Mesenchymal stem cell (in vitro differentiated cells and primary cell): ENCODE data around the gene GABRG3.

Experiments
- DNase-seq: peaks from one replicate; pipeline ENCODE4 v3.0.0-alpha.2; 2013
- H2AFZ ChIP-seq: one replicate; pipeline ENCODE4 v1.6.1; 2013; ENCODE audit warnings: low read depth, mild to moderate bottlenecking, control low read depth, inconsistent platforms, low read length, moderate library complexity
- H2AK5ac ChIP-seq: 2 replicates; pipeline ENCODE4 v1.6.1; 2013; ENCODE audit warnings: low read length, moderate library complexity, mild to moderate bottlenecking, inconsistent platforms; ENCODE audit not compliant: severe bottlenecking
- H2BK120ac ChIP-seq: one replicate; pipeline ENCODE4 v1.6.1; 2013; ENCODE audit warnings: low read depth, mild to moderate bottlenecking, inconsistent platforms, low read length, moderate library complexity
- H2BK12ac ChIP-seq, 2 experiments: one replicate each; pipeline ENCODE4 v1.6.1; 2013; ENCODE audit warnings: inconsistent platforms in 2 of 2, low read length in 2 of 2, mild to moderate bottlenecking in 2 of 2, moderate library complexity in 2 of 2, control low read depth in 1 of 2
- H2BK15ac ChIP-seq: one replicate; pipeline ENCODE4 v1.6.1; 2013; ENCODE audit warnings: mild to moderate bottlenecking, low read depth, inconsistent platforms; ENCODE audit not compliant: poor library complexity, severe bottlenecking
- H2BK5ac ChIP-seq: 2 replicates; pipeline ENCODE4 v1.6.1; 2013; ENCODE audit warnings: low read depth, mild to moderate bottlenecking, low read length, control low read depth, inconsistent platforms; ENCODE audit not compliant: poor library complexity, severe bottlenecking
- H3K14ac ChIP-seq, 2 experiments: one replicate each; pipeline ENCODE4 v1.6.1; 2013; ENCODE audit warnings: inconsistent platforms in 2 of 2, low read length in 2 of 2, control low read depth in 1 of 2, mild to moderate bottlenecking in 1 of 2, moderate library complexity in 1 of 2
- H3K18ac ChIP-seq, 2 experiments: one replicate each; pipeline ENCODE4 v1.6.1; 2013; ENCODE audit warnings: inconsistent platforms in 2 of 2, low read length in 2 of 2, control low read depth in 1 of 2, low read depth in 1 of 2, mild to moderate bottlenecking in 1 of 2
- H3K23ac ChIP-seq, 2 experiments: one replicate each; pipeline ENCODE4 v1.6.1; 2013; ENCODE audit warnings: inconsistent platforms in 2 of 2, low read length in 2 of 2, mild to moderate bottlenecking in 2 of 2, moderate library complexity in 2 of 2, control low read depth in 1 of 2
- H3K27ac ChIP-seq: 2 replicates; pipeline ENCODE4 v1.5.1; 2013; ENCODE audit warnings: mild to moderate bottlenecking, moderate library complexity, low read length, control low read depth, inconsistent platforms; ENCODE audit not compliant: poor library complexity, severe bottlenecking
- H3K27me3 ChIP-seq, 2 experiments: 2 replicates each; pipeline versions ENCODE4 v1.6.1 to v1.7.0; 2013; ENCODE audit warnings: low read length in 2 of 2, mild to moderate bottlenecking in 2 of 2, moderate library complexity in 2 of 2, control low read depth in 1 of 2, inconsistent platforms in 1 of 2; ENCODE audit not compliant: control insufficient read depth in 1 of 2, insufficient read depth in 1 of 2
- H3K36me3 ChIP-seq, 2 experiments: 2 replicates each; pipeline versions ENCODE4 v1.6.1 to v1.7.0; 2013; ENCODE audit warnings: low read length in 2 of 2, control low read depth in 1 of 2, inconsistent platforms in 1 of 2, low read depth in 1 of 2, mild to moderate bottlenecking in 1 of 2; ENCODE audit not compliant: insufficient read depth in 2 of 2, control insufficient read depth in 1 of 2
- H3K4ac ChIP-seq, 2 experiments: one replicate each; pipeline ENCODE4 v1.6.1; 2013; ENCODE audit warnings: inconsistent platforms in 2 of 2, low read length in 2 of 2, mild to moderate bottlenecking in 2 of 2, moderate library complexity in 2 of 2, control low read depth in 1 of 2, low read depth in 1 of 2
- H3K4me1 ChIP-seq: 2 replicates; pipeline ENCODE4 v1.6.1; 2013; ENCODE audit warnings: low read depth, low read length, control low read depth; ENCODE audit not compliant: control insufficient read depth, insufficient read depth
- H3K4me2 ChIP-seq: 2 replicates; pipeline ENCODE4 v1.6.1; 2013; ENCODE audit warnings: low read length, mild to moderate bottlenecking, inconsistent platforms; ENCODE audit not compliant: poor library complexity, severe bottlenecking
- H3K4me3 ChIP-seq, 2 experiments: 2 replicates each; pipeline versions ENCODE4 v1.5.1 to v1.7.0; 2013; ENCODE audit warnings: low read length in 2 of 2, mild to moderate bottlenecking in 2 of 2, control low read depth in 1 of 2, low read depth in 1 of 2; ENCODE audit not compliant: insufficient read depth in 1 of 2
- H3K79me1 ChIP-seq: replicated peaks from 2 replicates; pipeline ENCODE4 v1.6.1; 2013; ENCODE audit warnings: mild to moderate bottlenecking, control low read depth, low read length, inconsistent platforms; ENCODE audit not compliant: poor library complexity, severe bottlenecking
- H3K9ac ChIP-seq: 2 replicates; pipeline ENCODE4 v1.7.0; 2013; ENCODE audit warnings: mild to moderate bottlenecking, low read length, moderate library complexity
- H3K9me3 ChIP-seq: 2 replicates; pipeline ENCODE4 v1.7.0; 2013; ENCODE audit warnings: mild to moderate bottlenecking, low read length; ENCODE audit not compliant: control insufficient read depth
- H4K8ac ChIP-seq: one replicate; pipeline ENCODE4 v1.6.1; 2013; ENCODE audit warnings: inconsistent platforms, mild to moderate bottlenecking, low read length, moderate library complexity
- H4K91ac ChIP-seq: one replicate; pipeline ENCODE4 v1.6.1; 2013; ENCODE audit warnings: mild to moderate bottlenecking, low read length, inconsistent platforms
- WGBS: methylation state at CpG from one replicate; pipeline ENCODE4 v1.1.7; 2013; ENCODE audit warnings: mixed read lengths; 5-methylcytosine and 5-hydroxymethylcytosine counted together

GABRG3 gene

GRCh38 chr15:27512281-27513001 is 541.5 kb downstream of the GABRG3 start:
- H3K79me1 ChIP-seq: no peaks in the 10 kb centered on the region
- H3K4me1 ChIP-seq: no peaks in the 10 kb centered on the region
- no peak overlapping the region for H3K4me3 ChIP-seq
- no peak overlapping the region for H3K9ac ChIP-seq
- no peak overlapping the region for H3K27ac ChIP-seq
- H2BK120ac ChIP-seq: no peak overlapping the region
- no peak overlapping the region for H3K18ac ChIP-seq
- H3K36me3 ChIP-seq: no peaks in the 10 kb centered on the region
- DNase-seq: no peak
- H3K4ac ChIP-seq: no peak overlapping the region
- H2BK5ac ChIP-seq: no peak overlapping the region
- H2BK12ac ChIP-seq: no peak overlapping the region
- no peak overlapping the region for H2BK15ac ChIP-seq
- no peak overlapping the region for H3K23ac ChIP-seq
- H3K9me3 ChIP-seq: peaks cover 37% of the 10 kb centered on the region
- no peak overlapping the region for H4K91ac ChIP-seq
- no peaks in the 10 kb centered on the region for H3K27me3 ChIP-seq
- no peak overlapping the region for H4K8ac ChIP-seq
- H3K14ac ChIP-seq: no peak overlapping the region
- H2AFZ ChIP-seq: no peak overlapping the region
- whole genome bisulfite sequencing: 32% methylated on average over 3 of the region's 4 CpGs
- no peak overlapping the region for H3K4me2 ChIP-seq
- no peak overlapping the region for H2AK5ac ChIP-seq

- Histone ChIP-seq H2AFZ (no peak overlapping the region), H2BK15ac (no peak overlapping the region), H3K36me3 (no peaks in the 10 kb centered on the region), H3K4me3 (no peak overlapping the region), H3K4me1 (no peaks in the 10 kb centered on the region), H3K9ac (no peak overlapping the region), H3K27ac (no peak overlapping the region), H3K27me3 (no peaks in the 10 kb centered on the region), H3K4me2 (no peak overlapping the region), H2BK12ac (no peak overlapping the region), H3K23ac (no peak overlapping the region), H3K14ac (no peak overlapping the region), H4K8ac (no peak overlapping the region), H2AK5ac (no peak overlapping the region), H3K18ac (no peak overlapping the region), H3K4ac (no peak overlapping the region), H3K9me3 (peaks cover 24% of the 10 kb centered on the region), H4K91ac (no peak overlapping the region), H2BK120ac (no peak overlapping the region), H3K79me1 (no peaks in the 10 kb centered on the region), H2BK5ac (no peak overlapping the region)
- WGBS: 82% methylated on average over 3 of the region's 3 CpGs
- no peak for DNase-seq
Observed at GRCh38 chr15:27514526-27514925, 543.5 kb downstream of the GABRG3 start.

- WGBS: 89% methylated on average over 13 of the region's 18 CpGs
- Histone ChIP-seq H3K4me1 (no peaks in the 10 kb centered on the region), H4K8ac (no peak overlapping the region), H2BK15ac (no peak overlapping the region), H3K27ac (no peak overlapping the region), H2AFZ (no peak overlapping the region), H4K91ac (no peak overlapping the region), H3K18ac (no peak overlapping the region), H3K14ac (no peak overlapping the region), H3K36me3 (no peaks in the 10 kb centered on the region), H3K4ac (no peak overlapping the region), H3K27me3 (no peaks in the 10 kb centered on the region), H3K4me3 (no peak overlapping the region), H3K79me1 (no peaks in the 10 kb centered on the region), H2BK120ac (no peak overlapping the region), H2BK5ac (no peak overlapping the region), H3K9me3 (peaks cover 14% of the 10 kb centered on the region), H2BK12ac (no peak overlapping the region), H3K9ac (no peak overlapping the region), H3K23ac (no peak overlapping the region), H2AK5ac (no peak overlapping the region), H3K4me2 (no peak overlapping the region)
- DNase-seq: no peak
Observed at GRCh38 chr15:27527490-27528067, 556.6 kb downstream of the GABRG3 start.

- 71% methylated on average over 8 of the region's 8 CpGs for WGBS
- H2AFZ ChIP-seq: no peak overlapping the region
- no peak overlapping the region for H3K4me3 ChIP-seq
- H2BK120ac ChIP-seq: no peak overlapping the region
- H2BK12ac ChIP-seq: no peak overlapping the region
- no peaks in the 10 kb centered on the region for H3K36me3 ChIP-seq
- H2BK15ac ChIP-seq: no peak overlapping the region
- no peak overlapping the region for H4K91ac ChIP-seq
- peaks cover 14% of the 10 kb centered on the region for H3K9me3 ChIP-seq
- H3K18ac ChIP-seq: no peak overlapping the region
- H3K14ac ChIP-seq: no peak overlapping the region
- H3K23ac ChIP-seq: no peak overlapping the region
- no peak overlapping the region for H2BK5ac ChIP-seq
- no peak for DNase-seq
- H4K8ac ChIP-seq: no peak overlapping the region
- H2AK5ac ChIP-seq: no peak overlapping the region
- H3K27ac ChIP-seq: no peak overlapping the region
- H3K4me1 ChIP-seq: no peaks in the 10 kb centered on the region
- H3K9ac ChIP-seq: no peak overlapping the region
- no peaks in the 10 kb centered on the region for H3K79me1 ChIP-seq
- H3K4me2 ChIP-seq: no peak overlapping the region
- no peak overlapping the region for H3K4ac ChIP-seq
- H3K27me3 ChIP-seq: no peaks in the 10 kb centered on the region
Observed at GRCh38 chr15:27529399-27529798, 558.4 kb downstream of the GABRG3 start.
